Gastroesophageal sphincter (tissue), 3 donors: ENCODE measurements around the gene KCNQ1OT1.

Experiments
- CTCF ChIP-seq, 4 experiments: fragments of 200-600 bp in 2 of 4; fragments of 450-650 bp in 2 of 4; sonication (generic) in 1 of 4; IDR thresholded peaks; one replicate each; pipeline ENCODE4 v1.5.1; 2017 to 2019; ENCODE audit warnings: antibody characterized with exemption in 4 of 4, mild to moderate bottlenecking in 2 of 4, moderate library complexity in 2 of 4
- POLR2A ChIP-seq, 2 donors: fragments of 450-650 bp; IDR thresholded peaks; one replicate each; pipeline ENCODE4 v1.6.1; 2017; ENCODE audit warnings: antibody characterized with exemption in 2 of 2, mild to moderate bottlenecking in 2 of 2, moderate library complexity in 1 of 2

- TF ChIP-seq CTCF (IDR thresholded peaks at IDR 0.05) = no peak
- TF ChIP-seq POLR2A (IDR thresholded peaks at IDR 0.05) = no peak
Observed at GRCh38 chr11:2663915-2664314, 35.9 kb downstream of the KCNQ1OT1 start.
